A549 (cell line): ENCODE results near the gene TMEM145.

Experiments used
- HDAC2 ChIP-seq: fragments of 200-600 bp; sonication (generic); IDR thresholded peaks from 2 replicates; pipeline ENCODE4 v1.6.1; 2016
- HOXB5 ChIP-seq: fragments of 250-450 bp; sonication (Bioruptor Pico); IDR thresholded peaks from 2 replicates; pipeline ENCODE4 v1.5.0; 2020; ENCODE audit warnings: mild to moderate bottlenecking, moderate library complexity
- JUN ChIP-seq, 2 experiments: fragments of >200 bp; sonication (Bioruptor Twin); formaldehyde crosslinking; IDR thresholded peaks; 2 replicates in 1 of 2; 3 replicates in 1 of 2; pipeline ENCODE4 v1.6.1; 2016 to 2017
- KDM1A ChIP-seq: fragments of 200-600 bp; sonication (generic); IDR thresholded peaks from 2 replicates; pipeline ENCODE4 v1.6.1; 2016; ENCODE audit warnings: low read depth, mild to moderate bottlenecking
- NPAS2 ChIP-seq: fragments of 250-450 bp; sonication (Bioruptor Pico); IDR thresholded peaks from 2 replicates; pipeline ENCODE4 v1.8.0; 2022; ENCODE audit warnings: mild to moderate bottlenecking, moderate library complexity, borderline replicate concordance
- NR3C1 ChIP-seq: fragments of >200 bp; sonication (Bioruptor Twin); formaldehyde crosslinking; IDR thresholded peaks from 3 replicates; pipeline ENCODE4 v1.6.1; 2017
- POLR2A ChIP-seq: IDR thresholded peaks from 2 replicates; pipeline ENCODE4 v1.6.1; 2012; ENCODE audit warnings: mild to moderate bottlenecking, low read length
- RAD21 ChIP-seq, 2 experiments: fragments of >200 bp in 1 of 2; sonication (Bioruptor Twin) in 1 of 2; formaldehyde crosslinking in 1 of 2; IDR thresholded peaks in 1 of 2; conservative IDR thresholded peaks in 1 of 2; 2 replicates in 1 of 2; 3 replicates in 1 of 2; pipeline ENCODE4 v1.6.1; 2012 to 2018; ENCODE audit warnings: inconsistent platforms in 1 of 2
- TF ChIP-seq, protein P1 (sequence below): fragments of >200 bp; sonication (Bioruptor Twin); formaldehyde crosslinking; IDR thresholded peaks from 3 replicates; pipeline ENCODE4 v1.5.1; 2016
- TF ChIP-seq, protein P2 (sequence below): IDR thresholded peaks from 2 replicates; pipeline ENCODE4 v1.6.1; 2012
- TF ChIP-seq, protein P3 (sequence below): IDR thresholded peaks from 2 replicates; pipeline ENCODE4 v1.6.1; 2012; ENCODE audit warnings: low read depth, borderline replicate concordance

DNA sequence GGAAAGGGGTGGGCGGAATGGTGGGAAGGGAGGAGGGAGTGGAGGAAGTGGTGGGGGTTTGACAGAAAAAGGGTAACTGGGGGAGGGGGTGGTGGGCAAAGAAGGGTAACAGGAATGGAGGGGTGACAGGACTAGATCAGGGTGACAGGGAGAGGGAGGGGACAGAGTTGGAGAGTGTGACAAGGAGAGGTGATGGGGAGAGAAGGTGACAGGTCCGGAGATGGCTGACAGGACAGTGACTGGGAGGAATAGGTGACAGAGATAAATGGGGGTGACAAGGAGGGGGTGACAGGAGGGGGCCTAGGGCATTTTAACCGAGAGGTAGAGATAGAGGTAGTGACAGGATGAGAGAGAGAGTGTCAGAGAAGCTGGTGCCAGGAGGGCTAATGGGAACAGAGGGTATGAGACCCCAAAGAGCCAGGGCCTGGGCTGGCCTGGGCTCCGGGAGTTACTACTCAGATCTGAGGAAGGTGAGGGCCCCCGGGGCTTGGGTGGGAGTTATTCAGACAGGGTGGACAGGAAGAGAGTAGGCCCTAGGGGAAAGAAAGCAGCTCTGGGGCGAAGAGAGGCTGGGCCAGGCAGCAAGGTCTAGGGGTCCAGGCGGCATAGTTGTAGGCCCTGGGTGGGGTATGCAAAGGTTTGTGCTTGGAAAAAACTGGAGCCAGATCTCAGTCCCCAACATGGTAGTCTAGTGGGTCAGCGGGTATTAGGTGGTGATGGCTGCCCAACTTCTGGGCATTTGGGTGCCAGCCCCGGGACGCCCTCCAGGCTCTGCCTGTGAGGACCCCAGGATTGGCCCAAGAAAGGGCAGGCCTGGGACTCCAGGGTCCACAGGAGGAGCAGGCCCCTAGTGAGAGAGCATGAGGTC, 43.4 kb upstream of the TMEM145 start:
- TF ChIP-seq, protein P1, sequence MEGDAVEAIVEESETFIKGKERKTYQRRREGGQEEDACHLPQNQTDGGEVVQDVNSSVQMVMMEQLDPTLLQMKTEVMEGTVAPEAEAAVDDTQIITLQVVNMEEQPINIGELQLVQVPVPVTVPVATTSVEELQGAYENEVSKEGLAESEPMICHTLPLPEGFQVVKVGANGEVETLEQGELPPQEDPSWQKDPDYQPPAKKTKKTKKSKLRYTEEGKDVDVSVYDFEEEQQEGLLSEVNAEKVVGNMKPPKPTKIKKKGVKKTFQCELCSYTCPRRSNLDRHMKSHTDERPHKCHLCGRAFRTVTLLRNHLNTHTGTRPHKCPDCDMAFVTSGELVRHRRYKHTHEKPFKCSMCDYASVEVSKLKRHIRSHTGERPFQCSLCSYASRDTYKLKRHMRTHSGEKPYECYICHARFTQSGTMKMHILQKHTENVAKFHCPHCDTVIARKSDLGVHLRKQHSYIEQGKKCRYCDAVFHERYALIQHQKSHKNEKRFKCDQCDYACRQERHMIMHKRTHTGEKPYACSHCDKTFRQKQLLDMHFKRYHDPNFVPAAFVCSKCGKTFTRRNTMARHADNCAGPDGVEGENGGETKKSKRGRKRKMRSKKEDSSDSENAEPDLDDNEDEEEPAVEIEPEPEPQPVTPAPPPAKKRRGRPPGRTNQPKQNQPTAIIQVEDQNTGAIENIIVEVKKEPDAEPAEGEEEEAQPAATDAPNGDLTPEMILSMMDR, result no peak
- TF ChIP-seq RAD21 (conservative IDR thresholded peaks at IDR 0.05 in 1 of 2, IDR thresholded peaks at IDR 0.05 in 1 of 2) (no peak), NR3C1 (no peak), JUN (IDR thresholded peaks at IDR 0.05) (no peak), HOXB5 (no peak), KDM1A (no peak), POLR2A (no peak), NPAS2 (CRISPR knock-in tag) (no peak), HDAC2 (no peak)
- TF ChIP-seq, protein P2, sequence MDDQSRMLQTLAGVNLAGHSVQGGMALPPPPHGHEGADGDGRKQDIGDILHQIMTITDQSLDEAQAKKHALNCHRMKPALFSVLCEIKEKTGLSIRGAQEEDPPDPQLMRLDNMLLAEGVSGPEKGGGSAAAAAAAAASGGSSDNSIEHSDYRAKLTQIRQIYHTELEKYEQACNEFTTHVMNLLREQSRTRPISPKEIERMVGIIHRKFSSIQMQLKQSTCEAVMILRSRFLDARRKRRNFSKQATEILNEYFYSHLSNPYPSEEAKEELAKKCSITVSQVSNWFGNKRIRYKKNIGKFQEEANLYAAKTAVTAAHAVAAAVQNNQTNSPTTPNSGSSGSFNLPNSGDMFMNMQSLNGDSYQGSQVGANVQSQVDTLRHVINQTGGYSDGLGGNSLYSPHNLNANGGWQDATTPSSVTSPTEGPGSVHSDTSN, result no peak
- TF ChIP-seq, protein P3, sequence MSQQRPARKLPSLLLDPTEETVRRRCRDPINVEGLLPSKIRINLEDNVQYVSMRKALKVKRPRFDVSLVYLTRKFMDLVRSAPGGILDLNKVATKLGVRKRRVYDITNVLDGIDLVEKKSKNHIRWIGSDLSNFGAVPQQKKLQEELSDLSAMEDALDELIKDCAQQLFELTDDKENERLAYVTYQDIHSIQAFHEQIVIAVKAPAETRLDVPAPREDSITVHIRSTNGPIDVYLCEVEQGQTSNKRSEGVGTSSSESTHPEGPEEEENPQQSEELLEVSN, result no peak
